ENCODE data around the gene MAP2. TPM values are rescaled to one million over a fixed set of nuclear protein-coding genes. Genes with fewer than 3 reads are reported as not detected.
A peak's percentile ranks its signal among the peaks of the same experiment; 100 is the strongest.
"Not testable (repeated sequence)": the region's sequence is repeated elsewhere in the genome, so short reads cannot be mapped to it uniquely, and the experiment has no call there.

Gene MAP2
- total RNA-seq, 1 donor from 2014 or later, result 43.9 TPM

DNA sequence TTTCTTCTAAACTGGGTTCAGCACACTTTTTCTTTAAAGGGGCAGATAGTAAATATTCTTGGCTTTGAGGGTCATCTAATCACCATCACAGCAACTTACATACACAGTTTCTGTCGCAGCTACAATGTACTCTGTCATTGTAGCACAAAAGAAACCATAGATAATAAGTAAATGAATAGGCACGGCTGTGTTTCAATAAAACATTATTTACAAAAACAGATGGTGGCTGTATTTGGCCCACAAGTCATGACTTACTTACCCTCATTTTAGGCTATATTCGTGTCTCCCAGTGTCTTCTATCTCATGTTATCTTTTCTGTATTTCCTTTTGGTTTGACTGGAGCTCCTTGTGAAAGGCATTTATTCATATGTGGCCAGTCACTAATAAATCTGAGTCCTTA, 168.3 kb downstream of the MAP2 start:
- no peak for DNase-seq (ENCODE audit: low spot score)

GRCh38 chr2:209593930-209594329, 170.1 kb downstream of the MAP2 start:
- DNase-seq (ENCODE audit: low spot score), result no peak

DNA sequence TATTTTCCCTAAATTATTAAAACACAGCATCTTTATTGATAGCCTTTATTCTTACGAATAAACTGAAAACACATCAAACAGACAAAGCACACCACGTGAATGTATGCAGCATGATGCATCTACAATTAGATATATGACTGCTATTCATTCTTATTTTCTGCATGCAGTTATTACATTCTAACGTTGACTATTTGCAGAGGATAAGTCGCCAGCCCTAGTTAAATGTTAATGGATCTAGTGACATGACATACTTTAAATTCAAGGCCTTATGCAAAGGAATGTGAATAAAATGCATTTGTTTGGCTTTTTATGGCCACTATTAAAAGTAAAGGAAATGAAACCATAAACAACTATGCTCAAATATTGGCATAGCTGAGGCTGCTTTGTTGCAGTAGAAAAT, 172.4 kb downstream of the MAP2 start:
- DNase-seq (ENCODE audit: low spot score), result no peak

DNA sequence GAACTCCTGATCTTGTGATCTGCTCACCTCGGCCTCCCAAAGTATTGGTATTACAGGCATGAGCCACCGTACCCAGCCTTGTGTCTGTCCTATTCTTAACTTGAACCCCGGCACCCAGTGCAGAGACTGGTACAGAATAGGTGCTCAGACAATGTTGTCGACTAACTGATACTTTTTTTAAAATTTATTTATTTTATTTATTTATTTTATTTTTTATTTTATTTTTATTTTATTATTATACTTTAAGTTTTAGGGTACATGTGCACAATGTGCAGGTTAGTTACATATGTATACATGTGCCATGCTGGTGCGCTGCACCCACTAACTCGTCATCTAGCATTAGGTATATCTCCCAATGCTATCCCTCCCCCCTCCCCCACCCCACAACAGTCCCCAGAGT, 174.4 kb downstream of the MAP2 start:
- DNase-seq (ENCODE audit: low spot score), result not testable (repeated sequence)

GRCh38 chr2:209600341-209601171, 176.7 kb downstream of the MAP2 start:
- no peak for DNase-seq (ENCODE audit: low spot score)

DNA sequence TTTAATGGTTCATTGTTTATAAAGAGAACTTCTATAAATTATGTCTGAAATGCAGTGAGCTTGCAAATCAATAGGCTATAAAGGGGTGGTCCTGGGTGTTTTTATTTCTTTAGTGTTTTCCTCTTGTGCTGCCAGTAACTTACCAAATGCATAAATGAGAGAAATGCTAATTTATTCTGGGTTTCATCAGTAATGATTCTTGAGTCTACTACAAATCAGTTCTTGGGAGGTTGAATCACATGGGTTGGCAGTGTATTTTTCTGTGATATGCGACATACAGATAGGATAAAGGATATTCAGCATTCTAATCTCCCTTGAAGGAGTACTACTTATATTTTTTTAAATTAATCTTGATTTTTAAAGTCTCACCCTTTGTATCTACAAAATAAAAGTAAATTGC, 177.7 kb downstream of the MAP2 start:
- DNase-seq (ENCODE audit: low spot score), result no peak

GRCh38 chr2:209602259-209602658, 178.4 kb downstream of the MAP2 start:
- no peak for DNase-seq (ENCODE audit: low spot score)

DNA sequence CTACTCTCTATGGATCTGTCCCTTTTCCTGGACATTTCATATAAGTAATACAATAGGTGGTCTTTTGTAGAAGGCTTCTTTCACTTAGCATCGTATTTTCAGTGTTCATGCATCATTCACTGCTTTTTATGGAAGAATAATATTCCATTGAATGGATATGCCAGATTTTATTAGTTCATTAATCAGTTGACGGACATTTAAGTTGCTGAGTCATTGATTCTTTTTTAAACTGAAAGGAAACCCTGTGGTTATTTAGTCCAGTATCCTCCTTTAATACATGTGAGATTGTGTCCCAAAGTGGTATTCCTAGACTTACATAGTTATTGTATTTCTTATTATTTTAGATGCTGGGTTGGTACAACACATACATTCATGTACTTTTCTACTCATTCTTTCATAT, 185.7 kb downstream of the MAP2 start:
- no peak for DNase-seq (ENCODE audit: low spot score)

DNA sequence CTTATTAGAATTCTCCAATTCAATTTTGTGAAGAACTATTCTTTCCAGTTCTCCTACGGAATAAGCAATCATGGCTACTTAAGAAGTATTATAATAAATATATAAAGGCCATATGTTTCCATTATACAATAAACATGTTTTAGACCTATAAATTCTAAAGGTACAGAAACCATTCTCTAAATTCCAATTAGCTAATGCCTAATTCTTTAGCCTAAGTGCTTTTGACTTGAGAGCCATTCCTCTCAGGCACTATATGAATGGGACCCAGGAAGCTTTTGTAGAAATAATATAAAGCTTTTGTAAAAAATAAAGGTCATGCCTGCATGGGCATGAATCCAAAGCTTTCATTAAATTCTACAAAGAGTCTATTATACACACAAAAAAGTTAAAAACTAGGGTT, 186.8 kb downstream of the MAP2 start:
- DNase-seq (ENCODE audit: low spot score), result no peak

GRCh38 chr2:209613649-209614305, 189.9 kb downstream of the MAP2 start:
- no peak for DNase-seq (ENCODE audit: low spot score)

DNA sequence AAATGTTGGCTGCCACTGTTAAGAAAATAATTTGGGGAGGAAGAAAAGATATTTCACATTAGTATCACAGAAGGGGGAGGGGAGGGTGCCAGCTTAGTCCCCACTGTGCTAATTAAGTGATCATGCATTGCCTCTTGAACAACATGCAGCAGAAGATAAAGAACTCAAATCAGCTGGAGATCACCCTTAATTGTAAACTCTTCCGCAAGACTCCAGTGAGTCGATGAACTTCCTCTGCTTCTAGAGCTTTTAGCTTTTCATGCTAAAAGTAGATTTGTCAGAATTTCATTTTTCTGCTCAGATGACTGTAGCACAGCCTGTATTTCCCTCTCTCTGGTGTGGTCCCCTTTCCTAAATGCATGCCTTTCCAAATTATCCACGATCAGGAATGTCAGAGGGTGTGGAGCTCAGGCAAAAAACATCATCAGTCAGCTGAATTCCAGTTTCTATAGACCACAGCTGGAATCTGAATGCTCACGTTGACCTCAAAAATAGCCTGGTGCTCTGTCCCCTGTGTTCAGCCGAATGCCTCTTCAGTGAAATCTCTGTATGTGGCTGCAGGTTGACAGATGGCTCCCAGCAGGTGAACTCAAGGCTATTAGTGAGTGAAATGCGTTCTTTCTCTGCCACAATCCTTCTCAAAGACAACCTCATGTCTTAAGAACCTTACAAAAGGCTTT, 191.0 kb downstream of the MAP2 start:
- no peak for DNase-seq (ENCODE audit: low spot score)

- DNase-seq (ENCODE audit: low spot score), result no peak
These were observed 195.9 kb downstream of the MAP2 start for GRCh38 chr2:209619782-209620181.

DNA sequence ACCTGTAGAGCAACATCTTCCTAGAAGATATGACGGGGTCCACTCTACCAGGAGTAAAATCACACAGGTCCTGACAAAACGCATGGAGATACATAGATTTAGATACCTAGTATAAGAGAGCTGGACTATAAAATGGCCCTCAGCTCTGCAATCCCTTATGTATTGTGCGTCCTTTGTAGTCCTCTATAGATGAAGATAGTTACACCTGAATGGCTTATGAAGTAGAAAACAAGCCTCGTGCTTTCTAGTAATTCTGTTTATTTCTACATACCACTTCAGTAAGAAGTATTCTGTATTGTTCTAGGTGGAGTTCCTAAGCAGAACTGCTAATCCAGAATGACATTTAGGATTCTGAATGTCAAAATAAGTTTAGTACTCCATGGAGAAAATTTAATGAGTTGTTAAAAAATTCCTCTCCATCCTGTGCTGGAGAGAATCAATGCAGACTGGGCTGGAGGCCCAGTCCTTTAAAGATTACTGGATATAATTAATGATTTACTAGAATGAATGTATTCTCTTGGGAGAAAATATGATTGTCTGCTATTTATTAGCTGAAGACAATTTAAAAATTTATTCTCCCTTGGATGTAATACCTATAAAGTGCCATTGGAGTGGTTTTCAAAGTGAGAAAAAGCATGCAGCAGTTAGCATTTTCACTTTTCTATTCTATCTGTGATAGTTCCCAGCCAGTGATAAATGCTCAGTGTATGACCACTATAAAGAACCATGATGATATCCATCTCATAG, 200.5 kb downstream of the MAP2 start:
- peak; percentile 50 for DNase-seq (ENCODE audit: low spot score)

- DNase-seq (ENCODE audit: low spot score), result no peak
These were observed 205.8 kb downstream of the MAP2 start for GRCh38 chr2:209629597-209629996.

DNA sequence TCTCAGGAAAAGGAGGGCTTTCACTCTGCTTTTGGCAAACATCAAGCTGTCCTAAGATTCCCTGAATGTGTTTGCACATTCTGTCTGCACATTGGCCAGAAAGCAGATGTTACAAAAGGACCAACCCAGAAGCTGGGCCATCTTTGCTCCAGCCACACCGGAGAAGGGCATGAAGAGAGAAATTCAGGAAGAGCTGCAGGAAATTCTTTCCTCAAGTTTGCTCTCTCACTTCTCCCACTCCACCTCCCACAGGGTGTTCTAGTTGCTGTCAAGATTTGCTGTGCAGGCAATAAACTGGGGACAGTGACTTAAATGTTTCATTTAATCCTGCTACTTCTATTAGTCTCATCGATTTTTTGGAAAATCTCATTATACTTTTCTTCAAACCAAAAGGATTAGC, 210.1 kb downstream of the MAP2 start:
- no peak for DNase-seq (ENCODE audit: low spot score)

DNA sequence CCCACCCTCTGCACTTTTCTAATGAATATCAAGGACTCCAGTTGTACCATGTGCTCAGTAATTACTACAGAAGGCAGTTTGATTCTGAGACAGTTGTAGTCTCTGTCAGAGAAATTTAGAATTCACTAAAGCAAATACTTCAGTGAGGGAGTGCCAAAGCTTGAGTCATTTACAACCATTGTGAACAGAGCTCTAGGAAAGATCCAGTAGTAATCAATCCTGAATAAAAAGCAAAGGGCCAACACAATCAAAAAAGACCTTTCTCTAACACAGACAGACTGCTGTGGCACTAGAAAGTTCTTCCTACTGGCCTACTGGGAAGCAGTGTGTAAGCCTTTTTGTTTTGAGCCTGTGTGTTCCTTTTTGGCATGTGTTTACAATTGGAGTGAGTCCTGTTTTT, 212.2 kb downstream of the MAP2 start:
- DNase-seq (ENCODE audit: low spot score), result no peak

DNA sequence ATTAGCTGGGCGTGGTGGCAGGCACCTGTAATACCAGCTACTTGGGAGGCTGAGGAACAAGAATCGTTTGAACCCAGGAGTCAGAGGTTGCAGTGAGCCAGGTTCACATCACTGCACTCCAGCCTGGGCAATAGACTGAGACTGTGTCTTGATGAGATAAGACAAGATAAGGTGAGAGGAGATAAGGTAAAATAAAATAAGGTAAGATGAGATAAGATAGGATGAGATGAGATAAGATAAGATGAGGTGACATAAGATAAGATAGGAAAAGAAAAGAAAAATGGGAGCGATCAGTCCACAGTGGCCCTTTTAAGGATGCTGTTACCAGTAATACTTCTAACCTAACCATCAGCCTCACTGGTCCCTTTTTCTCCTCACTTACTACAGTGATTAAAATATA, 213.4 kb downstream of the MAP2 start:
- DNase-seq (ENCODE audit: low spot score), result no peak

DNA sequence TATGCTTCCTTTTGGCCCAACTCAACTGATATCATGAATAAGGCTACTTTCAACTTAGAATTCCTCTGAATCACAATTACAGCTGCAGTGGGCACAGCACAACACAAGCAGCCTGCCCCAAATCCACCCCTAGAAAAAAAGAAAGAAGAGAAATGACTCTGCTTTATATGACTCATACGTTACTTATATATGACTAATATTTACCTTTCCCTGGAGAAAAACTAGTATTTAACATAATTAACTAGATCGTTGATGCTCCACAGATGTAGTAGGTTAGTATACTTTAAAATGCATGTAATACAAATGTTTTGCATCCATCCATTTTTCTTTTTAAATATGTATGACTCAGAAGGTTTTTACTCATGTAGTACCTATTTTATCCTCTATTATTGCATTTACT, 214.5 kb downstream of the MAP2 start:
- no peak for DNase-seq (ENCODE audit: low spot score)

- DNase-seq (ENCODE audit: low spot score), result no peak
These were observed 216.5 kb downstream of the MAP2 start for GRCh38 chr2:209640358-209640757.

DNA sequence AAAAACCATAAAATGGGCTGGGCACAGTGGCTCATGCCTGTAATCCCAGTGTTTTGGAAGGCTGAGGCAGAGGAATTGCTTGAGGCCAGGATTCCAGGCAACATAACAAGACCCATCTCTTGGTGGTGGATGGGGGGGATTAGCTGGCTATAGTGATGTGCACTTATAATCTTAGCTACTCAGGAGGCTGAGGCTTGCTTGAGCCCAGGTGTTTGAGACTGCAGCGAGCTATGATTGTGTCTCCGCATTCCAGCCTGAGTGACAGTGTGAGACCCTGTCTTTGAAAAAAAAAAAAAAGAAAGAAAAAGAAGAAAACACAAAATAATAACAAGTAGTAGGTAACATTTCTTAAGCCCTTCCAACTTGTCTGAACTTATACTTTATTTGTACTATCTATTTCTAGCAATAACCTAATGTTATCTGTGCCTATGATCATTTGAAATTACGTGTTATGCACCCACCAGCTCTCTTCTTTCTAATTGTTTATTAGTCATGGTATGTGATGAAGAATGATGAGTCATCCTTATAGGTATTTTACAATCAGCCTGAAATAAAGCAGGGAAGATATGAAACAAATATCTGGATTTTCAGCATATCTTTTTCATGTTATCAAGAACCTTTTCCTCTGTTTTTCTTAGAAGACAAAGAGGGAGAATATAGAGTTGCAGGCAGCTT, 218.4 kb downstream of the MAP2 start:
- no peak for DNase-seq (ENCODE audit: low spot score)

- no peak for DNase-seq (ENCODE audit: low spot score)
These were observed 221.0 kb downstream of the MAP2 start for GRCh38 chr2:209644842-209645241.

DNA sequence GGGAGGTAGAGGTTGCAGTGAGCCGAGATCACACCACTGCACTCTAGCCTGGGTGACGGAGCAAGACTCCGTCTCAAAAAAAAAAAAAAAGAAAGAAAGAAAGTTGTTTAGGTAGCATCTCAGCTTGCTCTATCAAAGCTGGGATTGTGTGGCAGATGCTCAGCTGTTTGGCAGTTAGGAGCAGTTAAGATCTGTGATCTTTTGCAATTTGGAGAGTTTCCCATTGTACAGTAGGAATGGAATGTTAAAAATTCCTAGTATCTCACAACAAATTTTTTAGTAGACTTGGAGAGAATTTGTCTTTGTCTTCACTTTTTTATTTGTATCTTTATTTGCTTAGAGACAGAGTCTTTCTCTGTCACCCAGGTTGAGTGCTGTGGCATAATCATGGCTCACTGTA, 224.9 kb downstream of the MAP2 start:
- DNase-seq (ENCODE audit: low spot score), result no peak

All from mucosa of gallbladder (tissue), 1 donor.